GM12878 (cell line): ENCODE measurements around the gene CENPX. TPM values are rescaled to one million over a fixed set of nuclear protein-coding genes. Genes with fewer than 3 reads are reported as not detected.

ENCODE experiments used
- ATAC-seq: fragments of 200-7000 bp; cut with Tn5 transposase; 3 replicates; pipeline ENCODE4 v1.9.1; 2020; ENCODE audit warnings: mild to moderate bottlenecking, moderate library complexity
- BruUV-seq: library from RNA; stranded (reverse); fragments of 400-500 nt; replicated peaks from 2 replicates; lab custom pipeline; 2021; lab: Mats Ljungman, UMichigan
- CTCF ChIA-PET: fragments of 300-600 bp; sonication (Branson Sonifier 250); formaldehyde crosslinking; extraction: SDS; loops from one replicate; lab custom pipeline; 2021; ENCODE audit warnings: inconsistent platforms; lab: Yijun Ruan, JAX
- POLR2A ChIA-PET: fragments of 350-600 bp; formaldehyde crosslinking; extraction: SDS; loops from one replicate; lab custom pipeline; 2021; ENCODE audit warnings: inconsistent platforms; lab: Charles Lee
- RAD21 ChIA-PET: fragments of 300-600 bp; sonication (Branson Sonifier 250); formaldehyde crosslinking; loops from one replicate; lab custom pipeline; 2023; ENCODE audit warnings: antibody characterized with exemption; ENCODE audit not compliant: unreplicated experiment; lab: Charles Lee
- SMC1A ChIA-PET: fragments of 300-600 bp; sonication (Branson Sonifier 250); formaldehyde crosslinking; loops from one replicate; lab custom pipeline; 2023; ENCODE audit not compliant: unreplicated experiment, uncharacterized antibody; lab: Charles Lee
- DNase-seq: peaks from one replicate; pipeline ENCODE4 v3.0.0-alpha.2; 2011; ENCODE audit warnings: low read depth, low spot score
- FAIRE-seq: peaks from 3 replicates; lab custom pipeline; 2011; peaks lifted over from hg19 to GRCh38; lab: Jason Lieb, UNC
- H2AFZ ChIP-seq: 2 replicates; pipeline ENCODE4 v1.6.0; 2011; ENCODE audit warnings: low read depth, low read length, control low read depth; ENCODE audit not compliant: control insufficient read depth
- H3K27ac ChIP-seq: 2 replicates; pipeline ENCODE4 v1.5.1; 2011; ENCODE audit warnings: control low read depth; ENCODE audit not compliant: control insufficient read depth, insufficient read depth
- H3K27me3 ChIP-seq, 2 experiments: replicated peaks in 1 of 2; 2 replicates each; pipeline versions ENCODE4 v1.6.0 to v1.6.1; 2011; ENCODE audit warnings: low read length in 1 of 2; ENCODE audit not compliant: control insufficient read depth in 2 of 2, insufficient read depth in 2 of 2
- H3K36me3 ChIP-seq, 2 experiments: 2 replicates each; pipeline ENCODE4 v1.5.1; 2011; ENCODE audit warnings: low read length in 1 of 2; ENCODE audit not compliant: control insufficient read depth in 2 of 2, insufficient read depth in 2 of 2
- H3K4me1 ChIP-seq: 2 replicates; pipeline ENCODE4 v1.6.1; 2011; ENCODE audit warnings: mild to moderate bottlenecking, low read length, moderate library complexity, mixed read lengths; ENCODE audit not compliant: control insufficient read depth, insufficient read depth
- H3K4me2 ChIP-seq: 2 replicates; pipeline ENCODE4 v1.6.0; 2011; ENCODE audit warnings: control low read depth; ENCODE audit not compliant: control insufficient read depth, insufficient read depth
- H3K4me3 ChIP-seq: fragments of 200-600 bp; sonication (generic); 2 replicates; pipeline ENCODE4 v1.5.1; 2016
- H3K79me2 ChIP-seq: 2 replicates; pipeline ENCODE4 v1.6.0; 2011; ENCODE audit warnings: low read length; ENCODE audit not compliant: control insufficient read depth, insufficient read depth
- H3K9ac ChIP-seq: 2 replicates; pipeline ENCODE4 v1.8.0; 2011; ENCODE audit warnings: low read length, control low read depth, mixed read lengths; ENCODE audit not compliant: control insufficient read depth, insufficient read depth
- H3K9me3 ChIP-seq: replicated peaks from 3 replicates; pipeline ENCODE4 v1.5.1; 2011; ENCODE audit warnings: mild to moderate bottlenecking, low read length; ENCODE audit not compliant: control insufficient read depth, insufficient read depth
- H4K20me1 ChIP-seq: 2 replicates; pipeline ENCODE4 v1.6.0; 2011; ENCODE audit not compliant: control insufficient read depth, insufficient read depth
- NRF1 ChIP-seq: conservative IDR thresholded peaks from 2 replicates; pipeline ENCODE4 v1.6.1; 2011; ENCODE audit warnings: mild to moderate bottlenecking, low read depth, low read length, improper control_type of control experiment
- PAX8 ChIP-seq: fragments of 450-650 bp; IDR thresholded peaks from 2 replicates; pipeline ENCODE4 v1.6.1; 2017; ENCODE audit warnings: mild to moderate bottlenecking, moderate library complexity
- RCOR1 ChIP-seq: conservative IDR thresholded peaks from 2 replicates; pipeline ENCODE4 v1.6.1; 2012; ENCODE audit warnings: low read depth, low read length, improper control_type of control experiment
- TARDBP ChIP-seq: IDR thresholded peaks from 2 replicates; pipeline ENCODE4 v1.6.1; 2016; ENCODE audit warnings: borderline replicate concordance
- WGBS: methylation state at CpG from one replicate; pipeline ENCODE4 v1.1.6; 2016; ENCODE audit warnings: low lambda C conversion rate; ENCODE audit not compliant: insufficient replicate concordance, insufficient coverage; ENCODE audit errors: missing lambda C conversion rate; 5-methylcytosine and 5-hydroxymethylcytosine counted together
- in situ Hi-C: fragments of 300-500 bp; cut with MboI; formaldehyde crosslinking; loops from 9 replicates; pipeline ENCODE4 v1.14.3; 2018; ENCODE audit warnings: mixed read lengths
- intact Hi-C: fragments of 100-400 bp; cut with micrococcal nuclease; formaldehyde crosslinking; loops from one replicate; pipeline ENCODE4 v1.14.2; 2022; ENCODE audit not compliant: unreplicated experiment
- polyA plus RNA-seq, 11 experiments: library from polyadenylated mRNA; depleted of rRNA in 4 of 11; unstranded in 6 of 11; stranded (reverse) in 5 of 11; fragments of >200 nt; fragmentation: Nextera tagmentation in 4 of 11; fragmentation: Illumina TruSeq in 1 of 11; extraction: Ambion mirVana in 4 of 11; extraction: Trizol in 1 of 11; gene quantifications; 1 replicate in 1 of 11; 2 replicates in 10 of 11; pipeline versions ENCODE4 v1.2.1 to v1.2.3, GENCODE V29; 2011 to 2016; ENCODE audit warnings: inconsistent platforms in 2 of 11, missing spikeins in 2 of 11, low read depth in 1 of 11
- total RNA-seq, 4 experiments: library from RNA; depleted of rRNA in 3 of 4; stranded (reverse); fragments of >200 nt in 3 of 4; fragmentation: Illumina TruSeq in 1 of 4; extraction: Trizol in 1 of 4; gene quantifications; 2 replicates each; pipeline versions ENCODE4 v1.2.1 to v1.2.3, GENCODE V29; 2013 to 2021
- TF ChIP-seq, protein P1 (sequence below): fragments of 450-650 bp; IDR thresholded peaks from 2 replicates; pipeline ENCODE4 v1.6.1; 2017; ENCODE audit warnings: borderline replicate concordance
- TF ChIP-seq, protein P2 (sequence below): fragments of 450-650 bp; IDR thresholded peaks from 2 replicates; pipeline ENCODE4 v1.6.1; 2016; ENCODE audit warnings: mild to moderate bottlenecking

The CENPX gene
- total and polyA plus RNA-seq, 10 of the 15 experiments (the other 5 are each of a cell fraction or from before 2014, with no cell fraction given): 11.7 to 182 (median 71.9) TPM

DNA sequence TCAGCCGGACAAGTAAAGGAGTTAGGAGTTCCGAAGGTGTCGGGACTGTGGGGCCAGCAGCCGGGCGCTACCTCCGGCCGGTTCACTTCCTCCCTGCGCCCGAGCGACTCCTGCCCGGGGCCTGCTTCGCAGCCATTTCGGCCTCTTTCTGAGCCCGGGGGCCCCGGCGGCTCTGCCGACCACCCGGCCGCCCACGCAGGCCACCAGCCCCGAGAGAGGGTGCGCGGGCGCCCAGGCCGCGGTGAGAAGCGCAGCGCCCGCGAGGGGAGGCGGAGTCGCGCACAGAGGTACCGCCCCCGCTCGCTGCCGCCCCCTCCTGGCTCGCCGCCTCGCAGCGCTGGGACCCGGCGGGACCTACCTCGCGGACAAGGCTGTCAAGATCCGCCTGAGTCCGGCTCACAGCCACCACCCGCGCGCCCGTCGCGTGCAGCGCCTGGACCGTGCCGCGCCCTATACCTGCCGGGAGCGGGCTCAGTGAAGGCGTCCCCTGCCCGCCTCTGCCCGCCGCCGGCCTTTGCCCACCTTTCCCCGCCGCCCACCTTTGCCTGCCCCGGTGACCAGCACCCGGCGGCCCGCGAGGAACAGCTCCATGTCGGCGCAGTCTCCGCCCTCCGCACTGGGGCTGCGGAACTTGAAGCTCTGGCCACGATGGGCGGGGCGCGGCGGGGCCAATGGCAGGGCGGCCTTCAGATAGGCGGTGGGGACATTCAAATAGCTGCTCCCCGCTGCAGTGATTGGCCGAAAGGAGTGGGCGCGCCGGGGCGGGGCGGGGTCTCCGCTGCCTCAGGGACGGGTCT lies 14.6 kb upstream of the CENPX start, which contains the start of gene DCXR (continued):
- TF ChIP-seq TARDBP: no peak
- TF ChIP-seq, protein P1, sequence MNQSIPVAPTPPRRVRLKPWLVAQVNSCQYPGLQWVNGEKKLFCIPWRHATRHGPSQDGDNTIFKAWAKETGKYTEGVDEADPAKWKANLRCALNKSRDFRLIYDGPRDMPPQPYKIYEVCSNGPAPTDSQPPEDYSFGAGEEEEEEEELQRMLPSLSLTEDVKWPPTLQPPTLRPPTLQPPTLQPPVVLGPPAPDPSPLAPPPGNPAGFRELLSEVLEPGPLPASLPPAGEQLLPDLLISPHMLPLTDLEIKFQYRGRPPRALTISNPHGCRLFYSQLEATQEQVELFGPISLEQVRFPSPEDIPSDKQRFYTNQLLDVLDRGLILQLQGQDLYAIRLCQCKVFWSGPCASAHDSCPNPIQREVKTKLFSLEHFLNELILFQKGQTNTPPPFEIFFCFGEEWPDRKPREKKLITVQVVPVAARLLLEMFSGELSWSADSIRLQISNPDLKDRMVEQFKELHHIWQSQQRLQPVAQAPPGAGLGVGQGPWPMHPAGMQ: no peak

DNA sequence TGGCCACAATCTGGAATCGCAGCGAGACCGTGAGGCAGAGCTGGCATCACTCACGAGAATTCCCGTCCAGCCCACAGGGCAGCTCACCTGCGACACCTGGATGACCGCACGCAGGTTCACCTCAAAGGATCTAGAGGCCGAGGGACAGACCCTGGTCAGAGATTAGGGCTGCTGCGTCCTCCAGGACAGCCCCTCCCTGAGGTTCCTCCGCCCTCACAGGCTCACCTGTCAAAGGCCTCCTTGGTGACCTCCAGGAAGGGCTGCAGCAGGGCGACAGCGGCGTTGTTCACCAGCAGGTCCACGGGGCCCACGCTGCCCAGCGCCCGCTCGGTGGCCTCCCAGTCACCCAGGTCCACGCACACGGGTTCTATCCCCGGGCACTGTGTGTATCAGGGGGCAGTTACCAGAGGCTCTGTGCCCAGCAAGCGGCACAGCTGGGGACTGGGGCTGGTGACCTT lies 14.0 kb upstream of the CENPX start:
- ChIA-PET RAD21 (interaction anchor here (0.8 kb wide), 1 partner anchor 77 kb away, joined by 3 read pairs; no protein-coding TSS in a partner anchor), POLR2A (interaction anchor here (0.5 kb wide), 1 partner anchor 68 kb away, joined by 3 read pairs; no protein-coding TSS in a partner anchor), SMC1A (no interaction called here), CTCF (interaction anchor here (1.4 to 1.6 kb wide), 2 partner anchors 14 to 77 kb away, joined by 4 to 11 read pairs; no protein-coding TSS in a partner anchor)
- peak overlapping the region; percentile 89; the same call in 1 of the 2 replicates for H3K27ac ChIP-seq
- WGBS: 38% methylated on average over 23 of the region's 23 CpGs
- intact Hi-C loops (loop anchor here (5.0 kb wide), 1 partner anchor 61 kb away; the partner anchor contains the start of gene FASN), in situ Hi-C loops (loop anchor here (5.0 kb wide), 1 partner anchor 121 kb away; no protein-coding TSS in a partner anchor)
- H3K4me1 ChIP-seq: peaks cover 10% of the 10 kb centered on the region
- TF ChIP-seq NRF1: no peak
- no peak for TF ChIP-seq PAX8
- no peak for TF ChIP-seq RCOR1
- TF ChIP-seq, protein P2, sequence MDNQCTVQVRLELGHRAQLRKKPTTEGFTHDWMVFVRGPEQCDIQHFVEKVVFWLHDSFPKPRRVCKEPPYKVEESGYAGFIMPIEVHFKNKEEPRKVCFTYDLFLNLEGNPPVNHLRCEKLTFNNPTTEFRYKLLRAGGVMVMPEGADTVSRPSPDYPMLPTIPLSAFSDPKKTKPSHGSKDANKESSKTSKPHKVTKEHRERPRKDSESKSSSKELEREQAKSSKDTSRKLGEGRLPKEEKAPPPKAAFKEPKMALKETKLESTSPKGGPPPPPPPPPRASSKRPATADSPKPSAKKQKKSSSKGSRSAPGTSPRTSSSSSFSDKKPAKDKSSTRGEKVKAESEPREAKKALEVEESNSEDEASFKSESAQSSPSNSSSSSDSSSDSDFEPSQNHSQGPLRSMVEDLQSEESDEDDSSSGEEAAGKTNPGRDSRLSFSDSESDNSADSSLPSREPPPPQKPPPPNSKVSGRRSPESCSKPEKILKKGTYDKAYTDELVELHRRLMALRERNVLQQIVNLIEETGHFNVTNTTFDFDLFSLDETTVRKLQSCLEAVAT: no peak
- FAIRE-seq: no peak
- peak overlapping the region; percentile 89 for H3K4me2 ChIP-seq
- no peaks in the 10 kb centered on the region for H4K20me1 ChIP-seq
- H3K27me3 ChIP-seq: no peaks in the 10 kb centered on the region
- H3K79me2 ChIP-seq: peaks cover 5% of the 10 kb centered on the region
- H2AFZ ChIP-seq: peak overlapping the region; percentile 66
- peak overlapping the region; percentile 78 for H3K9ac ChIP-seq
- H3K9me3 ChIP-seq: no peaks in the 10 kb centered on the region
- no peaks in the 10 kb centered on the region; a peak in 2 of 4 replicates for H3K36me3 ChIP-seq
- BruUV-seq: no TSS peak
- no peak for ATAC-seq
- peak overlapping the region; percentile 81 for H3K4me3 ChIP-seq
- no peak for DNase-seq
